Smooth muscle cell (in vitro differentiated cells): Measurements from ENCODE around the gene BMF. TPM values are rescaled to one million over a fixed set of nuclear protein-coding genes. Genes with fewer than 3 reads are reported as not detected.

ENCODE experiments used
- DNase-seq: peaks from one replicate; lab custom pipeline; 2025; ENCODE audit not compliant: unreplicated experiment; lab: John Stamatoyannopoulos, UW
- H2AFZ ChIP-seq: fragments of 200-600 bp; sonication (generic); 2 replicates; pipeline ENCODE4 v1.6.0; 2016; ENCODE audit warnings: antibody characterized with exemption, low read depth, mild to moderate bottlenecking
- H3F3A ChIP-seq: fragments of 200-600 bp; sonication (generic); 2 replicates; pipeline ENCODE4 v1.6.0; 2017; ENCODE audit warnings: antibody characterized with exemption, low read depth
- H3K27ac ChIP-seq: fragments of 200-600 bp; sonication (generic); 2 replicates; pipeline ENCODE4 v1.5.1; 2016; ENCODE audit warnings: low read depth, mild to moderate bottlenecking
- H3K27me3 ChIP-seq: fragments of 200-600 bp; sonication (generic); 2 replicates; pipeline ENCODE4 v1.6.1; 2016; ENCODE audit warnings: low read depth, mild to moderate bottlenecking
- H3K36me3 ChIP-seq: fragments of 200-600 bp; sonication (generic); 2 replicates; pipeline ENCODE4 v1.5.1; 2016; ENCODE audit warnings: low read depth
- H3K4me1 ChIP-seq: fragments of 200-600 bp; sonication (generic); 2 replicates; pipeline ENCODE4 v1.5.1; 2016; ENCODE audit warnings: low read depth
- H3K4me2 ChIP-seq: fragments of 200-600 bp; sonication (generic); 2 replicates; pipeline ENCODE4 v1.6.0; 2016; ENCODE audit warnings: mild to moderate bottlenecking
- H3K4me3 ChIP-seq: fragments of 200-600 bp; sonication (generic); 2 replicates; pipeline ENCODE4 v1.5.1; 2016; ENCODE audit warnings: mild to moderate bottlenecking
- H3K79me2 ChIP-seq: fragments of 200-600 bp; sonication (generic); 2 replicates; pipeline ENCODE4 v1.6.0; 2016; ENCODE audit warnings: low read depth, mild to moderate bottlenecking
- H3K9ac ChIP-seq: fragments of 200-600 bp; sonication (generic); 2 replicates; pipeline ENCODE4 v1.6.0; 2016; ENCODE audit warnings: low read depth
- H3K9me3 ChIP-seq: fragments of 200-600 bp; sonication (generic); replicated peaks from 2 replicates; pipeline ENCODE4 v1.5.1; 2016; ENCODE audit warnings: low read depth
- H4K20me1 ChIP-seq: fragments of 200-600 bp; sonication (generic); 2 replicates; pipeline ENCODE4 v1.6.0; 2016; ENCODE audit warnings: low read depth
- WGBS: methylation state at CpG from one replicate; pipeline ENCODE4 v1.1.7; 2016; ENCODE audit warnings: low lambda C conversion rate; 5-methylcytosine and 5-hydroxymethylcytosine counted together
- polyA plus RNA-seq: library from polyadenylated mRNA; unstranded; fragments of >200 nt; fragmentation: Nextera tagmentation; extraction: Ambion mirVana; gene quantifications from 2 replicates; pipeline ENCODE4 v1.2.1, GENCODE V29; 2016
- total RNA-seq: library from RNA; depleted of rRNA; stranded (reverse); fragments of >200 nt; gene quantifications from 2 replicates; pipeline ENCODE4 v1.2.3, GENCODE V29; 2014
- TF ChIP-seq, protein P1 (sequence below): fragments of 200-600 bp; sonication (generic); IDR thresholded peaks from 2 replicates; pipeline ENCODE4 v1.5.1; 2017; ENCODE audit warnings: borderline replicate concordance, mild to moderate bottlenecking, antibody characterized with exemption; ENCODE audit not compliant: insufficient read depth, poor library complexity, severe bottlenecking

Gene BMF
- total and polyA plus RNA-seq, 2 experiments from 2014 or later = 3.6 to 9.1 TPM

DNA sequence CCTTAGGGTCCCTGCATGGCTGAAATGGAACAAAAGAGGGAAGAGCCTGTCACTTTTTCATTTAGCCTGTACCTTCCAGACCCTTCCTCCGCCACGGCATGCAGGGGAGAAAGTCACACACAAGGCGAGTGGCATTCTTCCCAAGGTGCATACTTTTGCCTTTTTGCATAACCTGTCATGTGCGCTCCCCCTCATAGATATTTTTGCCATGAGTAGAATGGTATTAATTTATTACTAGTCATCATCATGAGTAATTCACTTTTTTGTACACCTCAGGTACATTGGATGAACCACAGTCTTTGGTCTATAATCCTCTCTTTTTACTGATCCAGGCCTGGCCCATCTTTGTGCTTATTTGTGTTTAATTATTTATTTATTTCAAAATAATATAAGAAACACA, 43.3 kb upstream of the BMF start:
- no peak for DNase-seq
- H3K79me2 ChIP-seq = no peaks in the 10 kb centered on the region
- no peak overlapping the region for H2AFZ ChIP-seq
- no peak overlapping the region for H3K27ac ChIP-seq
- H3K4me3 ChIP-seq = no peak overlapping the region
- no peaks in the 10 kb centered on the region for H3K36me3 ChIP-seq
- WGBS = 89% methylated on average over 4 of the region's 4 CpGs
- no peak overlapping the region for H3K9ac ChIP-seq
- H3F3A ChIP-seq = no peaks in the 10 kb centered on the region
- peaks cover 3% of the 10 kb centered on the region for H3K4me1 ChIP-seq
- no peaks in the 10 kb centered on the region for H3K27me3 ChIP-seq
- TF ChIP-seq, protein P1, sequence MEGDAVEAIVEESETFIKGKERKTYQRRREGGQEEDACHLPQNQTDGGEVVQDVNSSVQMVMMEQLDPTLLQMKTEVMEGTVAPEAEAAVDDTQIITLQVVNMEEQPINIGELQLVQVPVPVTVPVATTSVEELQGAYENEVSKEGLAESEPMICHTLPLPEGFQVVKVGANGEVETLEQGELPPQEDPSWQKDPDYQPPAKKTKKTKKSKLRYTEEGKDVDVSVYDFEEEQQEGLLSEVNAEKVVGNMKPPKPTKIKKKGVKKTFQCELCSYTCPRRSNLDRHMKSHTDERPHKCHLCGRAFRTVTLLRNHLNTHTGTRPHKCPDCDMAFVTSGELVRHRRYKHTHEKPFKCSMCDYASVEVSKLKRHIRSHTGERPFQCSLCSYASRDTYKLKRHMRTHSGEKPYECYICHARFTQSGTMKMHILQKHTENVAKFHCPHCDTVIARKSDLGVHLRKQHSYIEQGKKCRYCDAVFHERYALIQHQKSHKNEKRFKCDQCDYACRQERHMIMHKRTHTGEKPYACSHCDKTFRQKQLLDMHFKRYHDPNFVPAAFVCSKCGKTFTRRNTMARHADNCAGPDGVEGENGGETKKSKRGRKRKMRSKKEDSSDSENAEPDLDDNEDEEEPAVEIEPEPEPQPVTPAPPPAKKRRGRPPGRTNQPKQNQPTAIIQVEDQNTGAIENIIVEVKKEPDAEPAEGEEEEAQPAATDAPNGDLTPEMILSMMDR = no peak
- no peaks in the 10 kb centered on the region for H3K9me3 ChIP-seq
- H3K4me2 ChIP-seq = no peak overlapping the region
- no peaks in the 10 kb centered on the region for H4K20me1 ChIP-seq

DNA sequence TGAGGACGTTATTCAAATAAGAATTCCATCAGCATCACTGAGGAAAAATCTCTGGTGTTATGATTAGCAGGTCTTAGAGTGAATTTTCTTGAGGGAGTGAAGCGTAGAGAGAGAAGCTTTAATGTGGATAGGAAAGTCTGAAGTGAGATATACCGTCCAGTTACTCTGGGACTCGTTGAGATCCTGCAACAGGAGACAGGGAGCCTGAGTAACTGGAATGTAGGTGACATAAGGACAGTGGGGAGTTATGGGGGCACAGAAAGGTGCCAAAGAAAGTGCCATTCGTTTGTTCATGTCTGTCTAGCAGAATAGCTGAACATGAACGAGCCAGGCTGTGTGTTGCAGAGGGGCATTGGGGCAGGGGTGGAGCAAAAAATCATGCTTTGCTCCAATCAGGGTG, 42.8 kb upstream of the BMF start:
- WGBS = 80% methylated on average over 6 of the region's 6 CpGs
- Histone ChIP-seq H2AFZ (no peak overlapping the region), H3K4me2 (no peak overlapping the region), H3K27me3 (no peaks in the 10 kb centered on the region), H3F3A (no peaks in the 10 kb centered on the region), H3K79me2 (no peaks in the 10 kb centered on the region), H3K4me3 (no peak overlapping the region), H4K20me1 (no peaks in the 10 kb centered on the region), H3K4me1 (peaks cover 3% of the 10 kb centered on the region), H3K27ac (no peak overlapping the region), H3K36me3 (no peaks in the 10 kb centered on the region), H3K9ac (no peak overlapping the region), H3K9me3 (no peaks in the 10 kb centered on the region)
- TF ChIP-seq, protein P1 = no peak
- no peak for DNase-seq

DNA sequence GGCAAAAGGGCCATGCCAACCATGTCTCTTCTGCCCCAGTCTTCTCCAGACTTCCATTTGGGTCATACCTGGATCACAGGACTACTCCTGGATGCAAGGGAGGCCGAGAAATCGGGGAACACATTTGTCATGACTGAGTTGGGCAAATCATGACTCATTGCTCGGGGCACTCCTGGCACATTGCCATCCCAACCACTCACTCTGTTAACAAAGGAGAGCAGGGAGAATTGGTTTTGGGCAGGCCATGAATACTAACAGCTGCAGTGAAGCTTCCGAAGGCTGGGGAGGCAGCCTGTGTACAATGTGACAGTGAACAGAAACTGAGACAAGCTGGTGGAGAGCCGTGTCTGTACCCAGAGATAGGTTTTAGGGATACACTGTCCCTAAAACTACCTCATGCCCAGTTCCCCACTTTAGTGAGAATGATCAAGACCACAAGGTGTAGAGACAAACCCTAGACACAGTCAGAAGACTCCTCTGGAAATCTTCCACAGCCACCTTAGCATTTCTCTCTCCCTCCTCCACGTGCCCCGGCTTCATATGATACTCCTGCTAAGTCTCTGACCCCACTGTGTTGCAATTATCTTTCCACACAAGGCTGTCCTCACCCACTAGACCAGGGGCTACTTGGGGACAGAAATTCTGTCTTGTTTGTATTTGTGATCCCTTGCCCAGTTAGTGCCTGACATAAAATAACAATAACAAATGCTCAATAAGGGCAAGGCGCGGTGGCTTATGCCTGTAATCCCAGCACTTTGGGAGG, 41.7 kb upstream of the BMF start:
- H3F3A ChIP-seq = no peaks in the 10 kb centered on the region
- H4K20me1 ChIP-seq = no peaks in the 10 kb centered on the region
- no peaks in the 10 kb centered on the region for H3K36me3 ChIP-seq
- peaks cover 1% of the 10 kb centered on the region for H3K4me1 ChIP-seq
- no peak overlapping the region for H3K4me3 ChIP-seq
- no peak overlapping the region for H3K9ac ChIP-seq
- H3K4me2 ChIP-seq = no peak overlapping the region
- no peaks in the 10 kb centered on the region for H3K79me2 ChIP-seq
- no peak overlapping the region for H2AFZ ChIP-seq
- TF ChIP-seq, protein P1 = no peak
- 79% methylated on average over 9 of the region's 9 CpGs for WGBS
- no peak for DNase-seq
- H3K9me3 ChIP-seq = no peaks in the 10 kb centered on the region
- no peaks in the 10 kb centered on the region for H3K27me3 ChIP-seq
- no peak overlapping the region for H3K27ac ChIP-seq

DNA sequence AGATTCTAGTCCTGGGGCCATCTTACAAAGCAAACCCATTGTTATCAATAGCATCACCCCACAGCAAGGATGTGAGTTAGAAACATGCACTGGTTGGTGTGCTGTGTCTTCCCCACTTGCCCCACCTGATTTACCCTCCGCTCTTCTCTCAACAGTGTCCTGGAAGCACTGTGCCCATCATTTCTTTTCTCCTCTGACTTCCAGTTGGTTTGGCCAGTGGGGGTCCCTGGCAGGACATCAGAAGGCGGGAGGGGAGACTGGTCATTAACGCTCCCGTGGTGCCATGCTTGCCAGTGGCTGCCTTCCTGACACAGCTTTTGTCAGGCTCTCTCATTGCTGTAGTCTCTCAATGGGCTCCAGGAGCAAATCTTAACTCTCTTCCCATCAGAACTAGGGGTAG, 40.7 kb upstream of the BMF start:
- no peak overlapping the region for H3K4me3 ChIP-seq

More for the DNA sequence above, 40.7 kb upstream of the BMF start:
- WGBS = 98% methylated on average over 4 of the region's 4 CpGs
- Histone ChIP-seq H3K4me1 (no peaks in the 10 kb centered on the region), H3F3A (no peaks in the 10 kb centered on the region), H3K9me3 (no peaks in the 10 kb centered on the region), H3K4me2 (no peak overlapping the region), H3K36me3 (no peaks in the 10 kb centered on the region), H2AFZ (no peak overlapping the region), H3K27me3 (no peaks in the 10 kb centered on the region), H3K9ac (no peak overlapping the region), H3K79me2 (no peaks in the 10 kb centered on the region), H3K27ac (no peak overlapping the region), H4K20me1 (no peaks in the 10 kb centered on the region)
- TF ChIP-seq, protein P1 = no peak
- DNase-seq = no peak
